GOT3 (cell line): ENCODE measurements around the gene CADM1.

Source experiments
- DNase-seq: peaks from one replicate; lab custom pipeline; 2025; ENCODE audit warnings: mixed read lengths; lab: John Stamatoyannopoulos, UW

Gene CADM1

GRCh38 chr11:115247361-115247760 is 256.9 kb downstream of the CADM1 start:
- DNase-seq: no peak

DNA sequence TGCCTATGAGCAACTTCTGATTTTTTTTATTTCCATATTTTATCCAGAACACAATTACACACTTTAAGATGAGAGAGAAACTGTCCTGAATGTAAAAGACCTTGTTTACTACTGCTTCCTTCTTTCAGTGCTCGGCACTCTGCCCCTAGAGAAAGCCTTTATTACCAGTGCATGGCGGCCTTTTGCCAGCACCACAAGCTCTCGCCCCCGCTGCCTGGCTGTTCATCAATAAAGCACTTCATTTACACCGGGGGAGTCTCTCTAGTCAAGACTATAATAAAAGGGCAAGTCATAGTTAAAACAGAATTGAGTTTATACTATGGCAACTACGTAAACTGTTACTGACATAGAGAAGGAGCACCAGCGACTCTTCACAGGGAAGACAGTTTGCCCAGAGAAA is 259.5 kb downstream of the CADM1 start:
- no peak for DNase-seq

DNA sequence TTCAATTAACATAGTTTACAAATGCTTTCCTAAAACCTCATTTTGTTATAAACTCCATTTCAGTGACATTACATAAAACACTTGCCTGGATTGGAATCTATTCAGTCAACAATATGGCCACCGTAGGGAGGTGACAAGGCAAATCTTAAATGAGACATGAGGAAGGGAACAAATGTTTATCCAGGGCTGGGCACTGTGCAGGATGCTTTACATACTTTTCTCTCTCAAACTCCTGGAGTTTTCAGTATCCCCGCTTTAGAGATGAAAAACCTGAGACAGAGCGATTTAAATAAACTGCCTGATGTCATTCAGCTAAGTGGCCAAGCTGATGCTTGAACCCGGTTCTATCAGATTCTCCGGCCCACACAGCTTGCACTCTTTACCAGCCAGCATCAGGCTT is 259.9 kb downstream of the CADM1 start:
- DNase-seq: no peak

DNA sequence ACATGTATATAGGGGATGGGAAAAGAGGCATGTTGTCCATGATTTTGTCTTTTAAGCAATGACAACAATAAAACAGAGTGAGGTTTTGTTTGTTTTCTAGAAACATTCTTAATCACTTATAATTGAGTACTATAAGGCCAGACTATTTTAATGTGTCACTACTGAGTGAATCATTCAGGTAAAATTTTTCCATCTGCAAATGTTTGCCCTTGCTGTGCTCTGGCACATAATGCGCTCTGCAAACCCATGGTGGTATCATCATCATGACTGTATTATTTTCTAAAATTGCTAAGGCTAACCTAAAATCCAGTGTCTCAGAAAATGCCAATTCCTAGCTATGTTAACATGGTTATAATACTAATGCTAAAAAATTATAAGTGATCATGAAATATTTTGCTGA is 261.2 kb downstream of the CADM1 start:
- DNase-seq: no peak

DNA sequence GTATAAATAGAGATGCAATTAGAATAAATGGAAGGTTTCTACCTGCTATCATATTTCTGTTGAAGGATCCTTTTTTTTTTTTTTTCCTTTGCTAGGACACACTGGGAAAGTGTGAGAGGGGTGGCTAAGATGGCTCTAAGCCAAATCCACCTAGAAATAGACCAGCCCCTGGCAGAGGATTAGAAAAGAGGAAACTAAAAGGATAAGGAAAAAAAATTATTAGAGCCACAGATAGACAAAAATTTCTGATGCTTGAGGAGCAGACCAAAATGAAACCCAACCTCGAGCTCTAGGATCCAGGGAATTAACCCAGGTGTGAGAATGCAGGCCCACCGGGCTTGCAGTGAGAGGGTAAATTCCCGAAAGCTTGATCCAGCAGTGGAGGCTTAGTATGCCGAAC is 262.3 kb downstream of the CADM1 start:
- no peak for DNase-seq

DNA sequence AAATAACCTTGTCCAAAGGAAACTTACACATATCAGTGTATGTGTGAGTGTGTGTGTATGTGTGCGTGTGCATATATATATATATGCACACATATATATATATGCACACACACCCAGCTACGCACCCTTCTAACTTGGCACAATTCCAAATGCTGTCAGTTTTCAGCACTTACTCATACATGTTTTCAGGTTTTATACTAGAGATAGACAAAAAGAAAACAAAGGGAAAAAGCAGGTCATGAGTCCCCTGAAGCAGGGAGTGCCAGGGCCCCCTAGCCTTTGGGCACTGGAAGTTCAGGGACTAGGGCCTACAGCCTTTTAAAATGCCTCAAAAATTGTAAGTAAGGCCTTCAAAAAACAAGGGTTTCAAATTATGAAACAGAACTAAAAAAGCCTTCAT is 265.4 kb downstream of the CADM1 start:
- no peak for DNase-seq

GRCh38 chr11:115238086-115238485 is 266.1 kb downstream of the CADM1 start:
- DNase-seq: no peak

DNA sequence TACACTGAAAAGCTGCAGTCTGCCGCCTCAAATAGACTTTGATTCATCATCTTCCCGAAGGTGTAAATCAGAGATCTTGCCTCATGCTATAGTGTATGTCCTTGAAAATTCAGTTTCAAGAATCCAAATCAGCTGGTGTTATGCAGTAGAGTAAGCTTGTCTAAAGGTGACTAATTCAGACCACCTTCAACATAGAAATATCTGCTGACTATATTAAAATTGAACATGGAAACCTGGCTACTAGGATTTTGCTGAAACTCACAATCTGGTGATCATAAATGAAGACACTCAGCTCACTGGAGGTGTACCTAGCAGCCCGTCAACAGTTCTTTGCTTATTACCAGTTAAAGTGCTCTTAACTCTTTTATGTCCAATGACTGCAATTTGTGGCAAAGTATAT is 266.6 kb downstream of the CADM1 start:
- no peak for DNase-seq

DNA sequence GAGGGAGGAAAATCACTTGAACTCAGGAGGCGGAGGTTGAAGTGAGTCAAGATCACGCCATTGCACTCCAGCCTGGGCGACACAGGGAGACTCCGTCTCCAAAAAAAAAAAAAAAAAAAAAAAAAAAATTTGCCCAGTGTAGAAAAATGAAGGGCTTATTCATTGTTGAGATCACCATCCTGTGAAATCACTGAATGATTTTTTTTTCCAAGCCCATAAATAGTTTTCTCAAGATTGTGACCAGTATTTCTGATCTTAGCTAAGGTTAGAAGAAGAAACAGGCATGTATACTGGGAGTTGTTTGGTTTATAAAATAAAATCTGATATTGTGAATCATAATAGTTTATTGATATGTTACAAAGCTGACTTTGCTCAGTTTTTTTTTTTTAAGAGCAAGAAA is 269.4 kb downstream of the CADM1 start:
- no peak for DNase-seq

GRCh38 chr11:115226556-115226955 is 277.7 kb downstream of the CADM1 start:
- no peak for DNase-seq

- no peak for DNase-seq
These were observed 279.7 kb downstream of the CADM1 start for GRCh38 chr11:115224551-115224950.

DNA sequence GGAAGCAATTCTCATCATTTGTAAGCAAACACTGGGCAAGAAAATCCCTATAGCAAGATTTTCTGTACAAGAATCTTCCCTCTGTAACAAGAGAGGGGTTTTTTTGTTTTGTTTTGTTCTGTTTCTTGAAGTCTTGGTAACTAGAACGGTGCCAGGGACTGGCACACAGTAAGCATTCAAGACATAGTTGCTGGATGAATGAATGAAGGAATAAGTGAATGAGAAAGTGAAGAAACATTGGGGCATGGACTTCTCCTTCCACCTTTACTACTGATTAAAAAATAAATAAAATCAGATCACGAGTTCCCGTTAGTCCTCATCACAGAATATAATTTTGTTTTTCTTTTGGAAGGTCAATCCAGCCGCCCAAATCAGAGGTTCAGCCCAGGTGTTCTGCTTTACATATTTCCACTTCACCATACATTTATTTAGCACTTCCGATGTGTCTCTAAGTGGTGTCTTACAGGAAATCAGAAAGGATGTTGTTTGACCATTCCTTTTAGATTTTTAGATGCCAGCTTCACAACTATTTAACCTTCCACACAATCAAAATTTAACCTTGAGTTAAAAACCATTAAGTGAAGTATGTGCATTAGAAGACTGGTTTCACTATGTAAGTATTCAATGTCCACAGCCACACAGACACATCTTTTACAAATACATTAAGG is 281.2 kb downstream of the CADM1 start:
- no peak for DNase-seq

- no peak for DNase-seq
These were observed 281.9 kb downstream of the CADM1 start for GRCh38 chr11:115222218-115222862.

- no peak for DNase-seq
These were observed 282.6 kb downstream of the CADM1 start for GRCh38 chr11:115221461-115222069.

- no peak for DNase-seq
These were observed 283.3 kb downstream of the CADM1 start for GRCh38 chr11:115220911-115221310.

DNA sequence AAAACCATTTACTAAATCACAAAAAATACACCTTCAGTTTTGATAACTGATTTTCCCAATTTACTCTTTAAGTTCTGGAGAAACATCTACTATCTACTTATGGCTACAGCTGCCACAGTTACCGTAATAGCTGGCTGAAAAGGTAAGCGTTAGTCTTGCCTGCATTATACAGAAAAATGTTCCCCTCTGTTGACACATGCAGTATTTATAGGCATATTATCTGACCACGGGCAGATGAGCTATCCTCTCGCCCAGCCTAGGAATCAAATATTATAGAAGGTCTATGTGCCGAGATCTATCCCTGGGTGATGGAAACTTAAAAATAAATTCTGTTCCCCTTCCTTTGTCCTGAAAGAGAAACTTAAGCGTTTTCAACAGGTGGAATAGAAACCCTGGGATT is 283.8 kb downstream of the CADM1 start:
- DNase-seq: no peak

DNA sequence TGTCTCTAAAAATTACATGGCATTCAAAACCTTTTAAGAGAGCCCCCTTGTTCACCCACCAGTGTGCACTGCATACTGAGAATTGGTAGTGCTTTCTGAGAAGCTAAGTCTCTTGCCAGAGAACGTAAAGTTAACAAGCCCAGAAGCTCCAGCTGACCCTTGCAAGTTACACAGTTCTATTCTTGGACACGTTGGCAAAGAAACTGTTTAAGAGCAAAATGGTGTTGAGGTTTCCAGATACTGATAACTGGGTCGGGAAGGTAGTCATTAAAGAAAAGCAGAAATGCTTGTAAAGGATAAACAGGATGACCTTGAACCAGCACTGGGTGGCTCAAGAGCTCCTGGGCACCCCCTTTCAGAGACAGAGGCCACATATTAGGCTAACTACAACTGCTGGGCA is 284.8 kb downstream of the CADM1 start:
- no peak for DNase-seq

GRCh38 chr11:115217726-115218311 is 286.4 kb downstream of the CADM1 start:
- DNase-seq: no peak

DNA sequence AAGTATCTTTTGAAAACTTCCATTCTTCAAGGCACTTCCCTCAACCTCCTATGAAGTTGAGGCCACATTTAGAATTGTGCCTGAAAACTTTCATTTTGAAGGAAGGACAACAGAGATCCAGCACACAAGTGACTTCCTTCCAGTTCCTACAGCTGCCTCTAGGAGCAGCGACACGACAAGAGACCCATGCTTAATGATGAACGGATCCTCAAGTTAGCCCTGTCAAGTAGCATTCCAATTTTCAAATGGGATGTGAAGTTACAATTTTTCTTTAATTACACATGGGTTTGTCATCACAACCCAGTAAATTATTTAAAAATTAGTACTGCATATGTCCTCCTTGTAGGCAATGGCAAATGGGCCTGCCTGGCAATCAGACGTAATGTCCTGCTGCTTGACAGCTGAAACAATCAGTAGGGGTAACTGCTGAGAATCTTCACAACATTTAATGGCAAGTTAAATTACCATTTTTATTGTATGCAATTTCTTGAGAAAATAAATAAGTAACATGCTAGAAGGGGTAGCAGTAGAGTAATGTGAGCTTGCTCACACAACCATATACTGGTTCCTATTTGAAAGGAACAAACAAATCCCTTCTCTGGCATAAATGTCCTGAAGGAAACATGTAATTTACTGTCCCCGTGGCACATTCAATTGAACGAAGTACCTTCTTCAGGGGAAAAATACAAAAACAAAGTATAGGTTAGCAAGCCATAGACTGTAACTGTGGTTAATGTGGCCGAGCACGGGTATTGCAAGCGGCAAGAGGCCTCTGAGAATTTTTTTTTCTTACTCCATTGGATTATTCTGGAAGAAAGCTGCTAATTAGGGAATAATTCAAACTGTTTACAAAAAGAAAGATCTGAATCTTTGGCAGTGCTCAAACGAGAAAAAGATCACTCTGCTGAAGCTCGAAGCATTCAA is 288.3 kb downstream of the CADM1 start:
- DNase-seq: no peak

DNA sequence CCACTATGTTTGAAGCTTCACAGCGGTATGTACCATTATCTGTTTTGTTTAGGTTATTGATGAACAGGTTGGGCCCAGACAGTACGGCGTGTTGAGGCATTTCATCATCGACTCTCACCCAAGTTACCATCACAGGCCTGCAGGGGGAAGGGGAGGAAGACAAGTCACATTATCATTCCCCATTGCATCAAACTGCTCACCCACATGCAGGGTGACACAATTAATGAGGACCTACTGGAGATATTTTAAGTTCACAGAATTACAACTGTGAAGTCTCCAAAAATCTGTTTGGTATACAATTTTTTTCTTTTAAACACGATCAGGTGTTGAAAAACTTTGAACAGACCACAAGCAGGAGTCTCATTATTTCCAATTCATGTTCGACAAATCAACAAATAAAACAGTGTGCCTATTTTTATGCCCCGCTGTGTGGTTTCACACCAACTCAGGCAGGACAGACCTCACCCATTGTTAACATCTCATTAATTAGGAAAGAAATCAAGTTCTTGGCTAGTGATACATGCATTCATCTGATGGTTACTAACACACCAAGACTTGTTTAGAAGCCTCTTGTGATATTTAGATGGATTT is 289.5 kb downstream of the CADM1 start:
- DNase-seq: no peak

GRCh38 chr11:115213007-115213406 is 291.2 kb downstream of the CADM1 start:
- DNase-seq: no peak

DNA sequence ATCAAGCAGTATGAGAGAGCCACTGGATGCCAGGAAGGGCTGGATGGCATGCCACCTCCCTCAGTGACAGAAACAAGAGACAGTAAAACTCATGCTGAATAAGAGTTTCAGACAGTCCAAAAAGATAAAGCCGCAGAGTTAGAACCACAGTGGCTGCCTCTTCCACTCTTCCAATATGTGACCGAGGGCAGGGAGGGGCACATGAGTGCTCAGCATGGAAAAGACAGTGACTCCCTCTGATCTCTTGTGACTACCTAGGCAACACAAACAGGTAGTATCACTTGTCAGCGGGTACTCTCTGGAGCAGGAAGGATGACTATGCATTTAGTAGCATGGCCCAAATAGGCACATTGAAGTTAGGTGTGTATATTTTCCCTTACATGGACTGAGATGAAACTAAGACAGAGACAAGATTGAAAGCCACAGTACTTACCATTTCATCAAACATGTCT is 295.4 kb downstream of the CADM1 start:
- DNase-seq: no peak
